Measurements from ENCODE around the gene MVK. TPM values are rescaled to one million over a fixed set of nuclear protein-coding genes. Genes with fewer than 3 reads are reported as not detected.

Gene MVK
- total RNA-seq, 1 donor from 2014 or later: 53.6 TPM

DNA sequence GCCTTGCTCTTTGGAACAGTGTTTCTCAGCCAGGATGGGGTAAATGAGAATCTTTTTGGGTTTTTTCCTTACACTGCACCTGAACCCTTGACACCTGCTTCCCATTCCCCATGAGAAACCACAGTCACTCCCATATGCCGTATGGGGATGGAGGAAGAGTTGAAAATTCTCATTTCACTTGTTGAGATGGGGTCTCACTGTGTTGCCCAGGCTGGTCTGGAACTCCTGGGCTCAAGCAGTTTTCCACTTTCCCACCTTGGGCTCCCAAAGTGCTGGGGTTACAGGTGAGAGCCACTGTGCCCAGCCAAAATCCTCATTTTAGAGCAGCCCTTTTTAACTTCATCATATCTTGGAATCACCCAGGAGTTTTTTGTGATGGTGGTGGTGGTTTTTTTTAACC is 3.7 kb downstream of the MVK start:
- Mint-ChIP-seq H3K4me1 (ENCODE audit: low read depth, unreplicated experiment) (peaks cover 18% of the 10 kb centered on the region), H3K27me3 (ENCODE audit: unreplicated experiment) (peaks cover 8% of the 10 kb centered on the region), H3K9me3 (ENCODE audit: unreplicated experiment) (peaks cover 6% of the 10 kb centered on the region), H3K27ac (ENCODE audit: unreplicated experiment) (no peak overlapping the region), H3K36me3 (ENCODE audit: unreplicated experiment) (no peaks in the 10 kb centered on the region), H3K4me3 (ENCODE audit: unreplicated experiment) (no peak overlapping the region)
- TF ChIP-seq, protein P1, sequence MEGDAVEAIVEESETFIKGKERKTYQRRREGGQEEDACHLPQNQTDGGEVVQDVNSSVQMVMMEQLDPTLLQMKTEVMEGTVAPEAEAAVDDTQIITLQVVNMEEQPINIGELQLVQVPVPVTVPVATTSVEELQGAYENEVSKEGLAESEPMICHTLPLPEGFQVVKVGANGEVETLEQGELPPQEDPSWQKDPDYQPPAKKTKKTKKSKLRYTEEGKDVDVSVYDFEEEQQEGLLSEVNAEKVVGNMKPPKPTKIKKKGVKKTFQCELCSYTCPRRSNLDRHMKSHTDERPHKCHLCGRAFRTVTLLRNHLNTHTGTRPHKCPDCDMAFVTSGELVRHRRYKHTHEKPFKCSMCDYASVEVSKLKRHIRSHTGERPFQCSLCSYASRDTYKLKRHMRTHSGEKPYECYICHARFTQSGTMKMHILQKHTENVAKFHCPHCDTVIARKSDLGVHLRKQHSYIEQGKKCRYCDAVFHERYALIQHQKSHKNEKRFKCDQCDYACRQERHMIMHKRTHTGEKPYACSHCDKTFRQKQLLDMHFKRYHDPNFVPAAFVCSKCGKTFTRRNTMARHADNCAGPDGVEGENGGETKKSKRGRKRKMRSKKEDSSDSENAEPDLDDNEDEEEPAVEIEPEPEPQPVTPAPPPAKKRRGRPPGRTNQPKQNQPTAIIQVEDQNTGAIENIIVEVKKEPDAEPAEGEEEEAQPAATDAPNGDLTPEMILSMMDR (IDR thresholded peaks at IDR 0.05; ENCODE audit: partially characterized antibody, unreplicated experiment): no peak
- no peak for DNase-seq

DNA sequence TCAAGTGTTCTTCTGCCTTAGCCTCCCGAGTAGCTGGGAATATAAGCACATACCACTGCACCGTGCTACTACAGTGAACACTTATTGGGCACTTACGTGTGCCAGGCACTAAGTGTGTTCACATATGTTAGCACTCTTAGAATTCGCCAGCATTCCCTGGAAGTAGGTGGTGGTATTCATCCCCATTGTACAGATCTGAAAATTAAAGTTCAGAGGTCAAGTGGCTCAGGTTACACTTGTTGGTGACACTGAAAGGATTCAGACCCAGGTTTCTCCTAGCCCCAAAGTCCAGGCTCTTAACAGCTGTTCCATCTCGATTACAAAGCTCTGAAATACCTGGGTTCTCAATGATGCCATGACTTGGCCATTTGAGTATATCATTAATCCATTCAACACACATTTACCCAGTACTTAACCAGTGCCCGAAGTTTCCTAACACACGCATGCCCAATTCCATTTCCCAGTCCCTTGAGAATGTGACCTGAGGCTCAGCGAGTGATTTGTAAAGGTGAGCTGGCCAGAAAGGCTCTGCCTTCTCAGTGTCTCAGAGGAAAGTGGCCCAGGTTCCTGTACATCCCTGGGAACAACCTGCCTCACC is 4.8 kb downstream of the MVK start:
- Mint-ChIP-seq H3K4me1 (ENCODE audit: low read depth, unreplicated experiment) (peaks cover 16% of the 10 kb centered on the region), H3K36me3 (ENCODE audit: unreplicated experiment) (no peaks in the 10 kb centered on the region), H3K4me3 (ENCODE audit: unreplicated experiment) (no peak overlapping the region), H3K27me3 (ENCODE audit: unreplicated experiment) (peaks cover 2% of the 10 kb centered on the region), H3K9me3 (ENCODE audit: unreplicated experiment) (no peaks in the 10 kb centered on the region), H3K27ac (ENCODE audit: unreplicated experiment) (no peak overlapping the region)
- DNase-seq: no peak
- TF ChIP-seq, protein P1 (IDR thresholded peaks at IDR 0.05; ENCODE audit: partially characterized antibody, unreplicated experiment): no peak

DNA sequence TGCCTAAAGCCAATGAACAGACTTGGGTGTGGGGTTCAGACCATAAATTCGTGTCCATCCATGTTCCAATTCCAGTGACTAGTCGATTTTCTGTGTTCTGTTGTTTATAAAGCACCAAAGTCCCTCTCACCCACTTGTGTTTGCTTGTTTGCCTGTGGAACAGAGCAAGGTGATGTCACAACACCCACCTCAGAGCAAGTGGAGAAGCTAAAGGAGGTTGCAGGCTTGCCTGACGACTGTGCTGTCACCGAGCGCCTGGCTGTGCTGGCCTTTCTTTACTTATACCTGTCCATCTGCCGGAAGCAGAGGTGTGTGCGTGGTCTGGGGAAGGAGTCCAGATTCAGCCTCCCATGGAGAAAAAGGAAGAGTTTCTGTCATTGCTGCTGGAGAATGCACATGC is 6.0 kb downstream of the MVK start:
- TF ChIP-seq, protein P1 (IDR thresholded peaks at IDR 0.05; ENCODE audit: partially characterized antibody, unreplicated experiment): no peak
- H3K27me3 Mint-ChIP-seq (ENCODE audit: unreplicated experiment): peaks cover under 1% of the 10 kb centered on the region
- H3K4me3 Mint-ChIP-seq (ENCODE audit: unreplicated experiment): no peak overlapping the region
- H3K9me3 Mint-ChIP-seq (ENCODE audit: unreplicated experiment): no peaks in the 10 kb centered on the region
- H3K4me1 Mint-ChIP-seq (ENCODE audit: low read depth, unreplicated experiment): peaks cover 11% of the 10 kb centered on the region
- no peaks in the 10 kb centered on the region for H3K36me3 Mint-ChIP-seq (ENCODE audit: unreplicated experiment)
- DNase-seq: no peak
- H3K27ac Mint-ChIP-seq (ENCODE audit: unreplicated experiment): no peak overlapping the region

DNA sequence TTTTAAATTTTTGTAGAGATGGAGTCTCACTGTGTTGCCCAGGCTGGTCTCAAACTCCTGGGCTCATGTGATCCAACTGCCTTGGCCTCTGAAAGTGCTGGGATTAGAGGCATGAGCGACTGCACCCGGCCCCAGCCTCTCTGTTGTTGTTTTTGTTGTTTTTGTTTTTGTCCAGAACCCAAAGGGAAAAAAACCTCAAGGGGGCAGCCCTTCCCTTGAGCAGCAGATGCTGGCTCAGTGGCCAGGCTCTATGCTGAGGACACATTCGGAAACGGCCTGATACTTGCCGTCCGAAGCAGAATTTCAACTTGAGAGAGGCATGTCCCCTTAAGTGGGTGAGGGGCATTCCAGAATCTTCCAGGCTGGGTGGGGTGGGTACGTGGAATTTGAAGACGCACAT is 6.7 kb downstream of the MVK start:
- H3K36me3 Mint-ChIP-seq (ENCODE audit: unreplicated experiment): no peaks in the 10 kb centered on the region
- DNase-seq: no peak

DNA sequence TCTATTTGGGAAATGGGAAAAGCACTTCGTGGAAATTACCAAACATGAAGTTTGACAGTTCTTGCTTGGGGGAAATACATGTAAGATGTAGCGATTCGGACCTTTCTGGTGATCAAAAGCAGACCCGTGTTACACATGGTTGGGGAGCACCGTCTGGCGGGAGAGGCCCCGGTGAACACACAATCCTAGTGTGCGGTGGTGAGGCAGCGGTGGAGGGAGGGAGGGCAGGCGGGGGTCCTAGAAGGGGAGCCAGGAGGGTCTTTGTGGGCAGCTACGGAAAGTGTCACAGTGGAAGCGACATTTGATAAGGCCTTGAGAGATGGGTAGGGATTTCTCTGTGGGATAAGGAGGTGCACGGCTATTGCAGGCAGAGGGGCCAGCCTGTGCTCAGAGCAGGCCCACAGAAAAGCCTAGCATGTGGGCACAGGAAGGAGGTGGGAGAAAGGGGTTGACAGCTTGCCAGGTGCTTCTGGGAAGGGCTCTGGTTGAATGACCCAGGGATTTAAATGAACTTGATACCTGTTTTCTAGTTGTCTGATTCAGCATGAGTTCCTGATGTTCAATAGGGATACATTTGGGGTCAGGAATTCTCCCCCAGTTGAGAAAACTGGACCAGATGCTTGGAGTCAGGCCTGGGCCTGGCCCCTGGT is 7.2 kb downstream of the MVK start:
- Mint-ChIP-seq H3K4me3 (ENCODE audit: unreplicated experiment) (no peak overlapping the region), H3K27me3 (ENCODE audit: unreplicated experiment) (no peaks in the 10 kb centered on the region), H3K4me1 (ENCODE audit: low read depth, unreplicated experiment) (peaks cover 10% of the 10 kb centered on the region), H3K36me3 (ENCODE audit: unreplicated experiment) (no peaks in the 10 kb centered on the region), H3K27ac (ENCODE audit: unreplicated experiment) (no peak overlapping the region), H3K9me3 (ENCODE audit: unreplicated experiment) (no peaks in the 10 kb centered on the region)
- no peak for DNase-seq
- TF ChIP-seq, protein P1 (IDR thresholded peaks at IDR 0.05; ENCODE audit: partially characterized antibody, unreplicated experiment): no peak

More for the DNA sequence above, 6.7 kb downstream of the MVK start:
- Mint-ChIP-seq H3K4me1 (ENCODE audit: low read depth, unreplicated experiment) (peaks cover 10% of the 10 kb centered on the region), H3K27ac (ENCODE audit: unreplicated experiment) (no peak overlapping the region), H3K9me3 (ENCODE audit: unreplicated experiment) (no peaks in the 10 kb centered on the region), H3K27me3 (ENCODE audit: unreplicated experiment) (no peaks in the 10 kb centered on the region), H3K4me3 (ENCODE audit: unreplicated experiment) (no peak overlapping the region)
- TF ChIP-seq, protein P1 (IDR thresholded peaks at IDR 0.05; ENCODE audit: partially characterized antibody, unreplicated experiment): no peak
